ENCODE measurements around the gene ETV2. TPM values are rescaled to one million over a fixed set of nuclear protein-coding genes. Genes with fewer than 3 reads are reported as not detected.
"Not testable (repeated sequence)": the region's sequence is repeated elsewhere in the genome, so short reads cannot be mapped to it uniquely, and the experiment has no call there.

Gene ETV2
- total RNA-seq, 2 donors from 2014 or later = 0.61 to 0.99 TPM

- ATAC-seq (replicated peaks) = no peak
- Mint-ChIP-seq H3K27me3 (no peaks in the 10 kb centered on the region), H3K9me3 (no peaks in the 10 kb centered on the region), H3K27ac (no peak overlapping the region), H3K36me3 (ENCODE audit: low read depth) (peaks cover 79% of the 10 kb centered on the region), H3K4me3 (no peak overlapping the region), H3K4me1 (peaks cover 5% of the 10 kb centered on the region)
These were observed 20.4 kb downstream of the ETV2 start for GRCh38 chr19:35661995-35662340.

GRCh38 chr19:35663981-35664380 is 22.4 kb downstream of the ETV2 start:
- peaks cover 67% of the 10 kb centered on the region for H3K36me3 Mint-ChIP-seq (ENCODE audit: low read depth)
- H3K27me3 Mint-ChIP-seq = peaks cover 1% of the 10 kb centered on the region
- H3K27ac Mint-ChIP-seq = no peak overlapping the region
- H3K9me3 Mint-ChIP-seq = no peaks in the 10 kb centered on the region
- no peaks in the 10 kb centered on the region for H3K4me1 Mint-ChIP-seq
- no peak for ATAC-seq (replicated peaks)
- no peak overlapping the region for H3K4me3 Mint-ChIP-seq

DNA sequence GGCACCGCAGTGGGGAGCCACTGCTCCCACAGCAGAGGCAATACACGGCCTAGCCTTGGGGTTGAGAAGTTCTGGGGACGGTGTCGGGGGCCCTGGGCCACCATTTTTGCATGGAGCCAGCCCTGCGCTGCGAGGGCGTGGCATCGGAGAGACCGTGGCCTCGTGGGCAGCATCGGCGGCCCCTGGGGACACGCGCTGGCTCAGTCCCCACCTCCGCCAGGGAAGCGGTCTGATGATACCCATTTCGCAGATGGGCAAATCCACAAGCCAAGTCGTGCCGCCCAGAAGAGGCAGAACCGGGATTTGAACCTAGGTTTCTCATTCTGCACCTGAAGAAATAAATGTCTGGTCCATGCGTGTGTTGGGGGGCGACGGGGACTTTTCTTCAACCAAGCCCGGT is 23.6 kb downstream of the ETV2 start:
- Mint-ChIP-seq H3K9me3 (no peaks in the 10 kb centered on the region), H3K4me1 (peaks cover 4% of the 10 kb centered on the region), H3K4me3 (no peak overlapping the region), H3K27ac (no peak overlapping the region), H3K36me3 (ENCODE audit: low read depth) (peaks cover 56% of the 10 kb centered on the region), H3K27me3 (peaks cover 11% of the 10 kb centered on the region)
- no peak for ATAC-seq (replicated peaks)

GRCh38 chr19:35665604-35666003 is 24.1 kb downstream of the ETV2 start:
- no peak for ATAC-seq (replicated peaks)
- Mint-ChIP-seq H3K4me1 (peaks cover 4% of the 10 kb centered on the region), H3K27ac (no peak overlapping the region), H3K27me3 (peaks cover 11% of the 10 kb centered on the region), H3K36me3 (ENCODE audit: low read depth) (peaks cover 51% of the 10 kb centered on the region), H3K9me3 (no peaks in the 10 kb centered on the region), H3K4me3 (no peak overlapping the region)

- no peak for ATAC-seq (replicated peaks)
- Mint-ChIP-seq H3K36me3 (ENCODE audit: low read depth) (peaks cover 44% of the 10 kb centered on the region), H3K27ac (no peak within 1 kb of the TSS), H3K4me1 (peaks cover 4% of the 10 kb centered on the region), H3K27me3 (peaks cover 11% of the 10 kb centered on the region), H3K9me3 (no peaks in the 10 kb centered on the region), H3K4me3 (no peak within 1 kb of the TSS)
These were observed 24.8 kb downstream of the ETV2 start, which contains the start of gene UPK1A for GRCh38 chr19:35666251-35666913. Gene UPK1A, plus strand, starts transcription at chr19:35666517. Its CDS starts 296 bp downstream, at chr19:35666813.

- peaks cover 30% of the 10 kb centered on the region for H3K36me3 Mint-ChIP-seq (ENCODE audit: low read depth)
- no peaks in the 10 kb centered on the region for H3K9me3 Mint-ChIP-seq
- H3K27me3 Mint-ChIP-seq = peaks cover 19% of the 10 kb centered on the region
- peak overlapping the region; percentile 44 for H3K4me3 Mint-ChIP-seq
- no peak for ATAC-seq (replicated peaks)
- H3K27ac Mint-ChIP-seq = peak overlapping the region; percentile 60
- peaks cover 15% of the 10 kb centered on the region for H3K4me1 Mint-ChIP-seq
These were observed 28.0 kb downstream of the ETV2 start for GRCh38 chr19:35669566-35669965.

GRCh38 chr19:35669974-35670373 is 28.4 kb downstream of the ETV2 start:
- no peaks in the 10 kb centered on the region for H3K9me3 Mint-ChIP-seq
- H3K4me1 Mint-ChIP-seq = peaks cover 15% of the 10 kb centered on the region
- peaks cover 26% of the 10 kb centered on the region for H3K36me3 Mint-ChIP-seq (ENCODE audit: low read depth)
- peaks cover 19% of the 10 kb centered on the region for H3K27me3 Mint-ChIP-seq
- no peak for ATAC-seq (replicated peaks)
- H3K4me3 Mint-ChIP-seq = peak overlapping the region; percentile 44
- peak overlapping the region; percentile 60 for H3K27ac Mint-ChIP-seq

DNA sequence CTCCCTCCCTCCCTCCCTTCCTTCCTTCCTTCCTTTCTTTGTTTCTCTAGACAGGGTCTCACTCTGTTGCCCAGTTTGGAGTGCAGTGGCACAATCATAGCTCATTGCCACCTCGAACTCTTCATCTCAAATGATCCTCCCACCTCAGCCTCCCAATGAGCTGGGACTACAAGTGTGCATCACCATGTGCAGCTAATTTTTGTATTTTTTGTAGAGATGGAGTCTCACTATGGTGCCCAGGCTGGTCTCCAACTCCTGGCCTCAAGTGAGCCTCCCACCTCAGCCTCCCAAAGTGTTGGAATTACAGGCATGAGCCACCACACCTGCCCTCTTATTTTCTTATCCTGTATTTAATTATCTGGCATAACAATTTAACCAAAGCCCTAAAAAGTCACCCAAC is 29.1 kb downstream of the ETV2 start:
- no peak for ATAC-seq (replicated peaks)
- peaks cover 24% of the 10 kb centered on the region for H3K36me3 Mint-ChIP-seq (ENCODE audit: low read depth)
- H3K9me3 Mint-ChIP-seq = no peaks in the 10 kb centered on the region
- H3K27me3 Mint-ChIP-seq = peaks cover 19% of the 10 kb centered on the region
- H3K4me1 Mint-ChIP-seq = peaks cover 15% of the 10 kb centered on the region
- H3K4me3 Mint-ChIP-seq = peak overlapping the region; percentile 15
- no peak overlapping the region for H3K27ac Mint-ChIP-seq

DNA sequence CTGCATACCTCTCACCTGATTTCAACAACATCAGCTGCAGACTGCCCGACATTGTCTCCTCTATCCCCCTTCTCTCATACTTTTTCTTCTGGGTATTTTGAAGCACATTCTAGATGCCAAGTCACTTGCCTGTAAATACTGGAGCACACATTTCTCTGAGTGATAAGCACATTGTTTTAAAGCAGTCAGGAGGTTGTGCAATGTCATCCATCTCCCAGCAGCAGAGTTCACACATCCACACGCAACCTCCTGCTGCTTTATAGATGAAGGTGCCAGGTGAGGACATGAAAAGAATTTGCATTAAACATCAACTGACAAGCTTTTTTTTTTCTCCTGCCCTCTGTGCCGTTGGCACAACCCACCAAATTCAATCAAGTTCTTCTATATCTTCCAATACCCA is 30.3 kb downstream of the ETV2 start:
- peaks cover 15% of the 10 kb centered on the region for H3K4me1 Mint-ChIP-seq
- H3K9me3 Mint-ChIP-seq = no peaks in the 10 kb centered on the region
- peaks cover 24% of the 10 kb centered on the region for H3K27me3 Mint-ChIP-seq
- H3K4me3 Mint-ChIP-seq = peak overlapping the region; percentile 89
- peaks cover 24% of the 10 kb centered on the region for H3K36me3 Mint-ChIP-seq (ENCODE audit: low read depth)
- ATAC-seq (replicated peaks) = no peak
- no peak overlapping the region for H3K27ac Mint-ChIP-seq

DNA sequence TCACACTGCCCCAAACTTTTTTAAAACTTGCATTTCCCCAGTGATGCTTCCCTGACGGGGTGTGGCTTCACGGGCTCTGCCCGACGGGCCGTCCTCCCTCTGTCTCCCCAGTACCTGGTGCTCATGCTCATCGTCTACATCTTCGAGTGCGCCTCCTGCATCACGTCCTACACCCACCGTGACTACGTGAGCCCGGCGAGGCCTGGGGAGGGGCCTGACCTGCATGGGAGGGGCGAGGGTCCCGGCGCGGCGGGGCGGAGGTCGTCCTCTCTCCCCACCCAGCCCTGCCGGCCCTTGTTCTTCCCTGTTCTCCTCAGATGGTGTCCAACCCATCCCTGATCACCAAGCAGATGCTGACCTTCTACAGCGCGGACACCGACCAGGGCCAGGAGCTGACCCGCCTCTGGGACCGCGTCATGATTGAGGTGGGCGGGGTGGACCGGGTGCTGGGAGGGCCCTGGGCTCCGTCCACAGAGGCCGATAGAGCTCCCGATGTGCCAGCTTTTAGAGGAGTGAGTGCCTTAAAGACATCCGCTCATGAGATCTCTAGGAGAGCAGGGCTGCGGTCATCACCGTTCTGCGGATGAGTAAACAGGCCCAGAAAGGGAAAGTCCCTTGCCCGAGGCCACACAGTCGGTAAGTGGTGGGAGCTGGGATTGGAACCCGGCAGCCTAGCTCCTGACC is 31.7 kb downstream of the ETV2 start:
- peak overlapping the region; percentile 90 for H3K27ac Mint-ChIP-seq
- ATAC-seq (replicated peaks) = peak; percentile 89

DNA sequence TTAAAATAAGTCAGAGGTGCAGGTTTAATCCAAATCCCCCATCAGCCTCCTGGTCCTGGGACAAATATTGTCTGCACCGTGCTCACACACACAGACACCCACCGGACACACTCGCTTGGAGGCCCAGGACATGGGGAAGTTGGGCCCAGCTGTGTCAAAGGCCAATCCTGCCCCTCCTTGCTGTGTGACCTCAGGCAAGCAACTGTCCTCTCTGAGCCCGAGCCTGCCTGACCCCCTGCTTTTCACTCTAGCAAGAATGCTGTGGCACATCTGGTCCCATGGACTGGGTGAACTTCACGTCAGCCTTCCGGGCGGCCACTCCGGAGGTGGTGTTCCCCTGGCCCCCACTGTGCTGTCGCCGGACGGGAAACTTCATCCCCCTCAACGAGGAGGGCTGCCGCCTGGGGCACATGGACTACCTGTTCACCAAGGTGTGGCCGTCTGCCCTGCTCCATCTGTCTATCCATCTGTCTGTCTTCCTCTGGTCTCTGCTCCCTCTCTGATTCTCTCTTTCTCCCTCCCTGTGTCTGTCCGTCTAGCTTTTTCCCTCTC is 34.1 kb downstream of the ETV2 start:
- Mint-ChIP-seq H3K9me3 (no peaks in the 10 kb centered on the region), H3K4me3 (no peak overlapping the region), H3K27ac (peak overlapping the region; percentile 48), H3K27me3 (peaks cover 12% of the 10 kb centered on the region), H3K36me3 (ENCODE audit: low read depth) (peaks cover 16% of the 10 kb centered on the region), H3K4me1 (peaks cover 11% of the 10 kb centered on the region)
- ATAC-seq (replicated peaks) = no peak

More for the DNA sequence above, 31.7 kb downstream of the ETV2 start:
- Mint-ChIP-seq H3K36me3 (ENCODE audit: low read depth) (peaks cover 23% of the 10 kb centered on the region), H3K27me3 (peaks cover 24% of the 10 kb centered on the region), H3K4me1 (peaks cover 15% of the 10 kb centered on the region), H3K4me3 (peak overlapping the region; percentile 89), H3K9me3 (no peaks in the 10 kb centered on the region)

- H3K27ac Mint-ChIP-seq = no peak overlapping the region
- no peaks in the 10 kb centered on the region for H3K27me3 Mint-ChIP-seq
- no peak overlapping the region for H3K4me3 Mint-ChIP-seq
- H3K9me3 Mint-ChIP-seq = no peaks in the 10 kb centered on the region
- H3K4me1 Mint-ChIP-seq = peaks cover 4% of the 10 kb centered on the region
- no peaks in the 10 kb centered on the region for H3K36me3 Mint-ChIP-seq (ENCODE audit: low read depth)
- ATAC-seq (replicated peaks) = no peak
These were observed 48.3 kb downstream of the ETV2 start for GRCh38 chr19:35689836-35690235.

DNA sequence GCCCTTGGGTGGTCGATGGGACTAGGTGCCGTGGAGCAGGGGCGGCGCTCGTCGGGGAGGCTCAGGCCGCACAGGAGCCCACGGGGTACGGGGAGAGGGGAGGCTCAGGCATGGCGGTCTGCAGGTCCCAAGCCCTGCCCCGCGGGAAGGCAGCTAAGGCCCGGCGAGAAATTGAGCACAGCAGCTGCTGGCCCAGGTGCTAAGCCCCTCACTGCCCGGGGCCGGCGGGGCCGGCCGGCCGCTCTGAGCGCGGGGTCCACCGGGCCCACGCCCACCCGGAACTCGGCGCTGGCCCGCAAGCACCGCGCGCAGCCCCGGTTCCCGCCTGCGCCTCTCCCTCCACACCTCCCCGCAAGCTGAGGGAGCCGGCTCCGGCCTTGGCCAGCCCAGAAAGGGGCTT is 49.6 kb downstream of the ETV2 start:
- not testable (repeated sequence) for ATAC-seq (replicated peaks); H3K27ac Mint-ChIP-seq; H3K4me1 Mint-ChIP-seq; H3K36me3 Mint-ChIP-seq (ENCODE audit: low read depth); H3K27me3 Mint-ChIP-seq; H3K9me3 Mint-ChIP-seq; H3K4me3 Mint-ChIP-seq

- Mint-ChIP-seq H3K4me1 (peaks cover 4% of the 10 kb centered on the region), H3K9me3 (no peaks in the 10 kb centered on the region), H3K27me3 (no peaks in the 10 kb centered on the region), H3K4me3 (no peak overlapping the region), H3K27ac (no peak overlapping the region), H3K36me3 (ENCODE audit: low read depth) (no peaks in the 10 kb centered on the region)
- no peak for ATAC-seq (replicated peaks)
These were observed 50.5 kb downstream of the ETV2 start for GRCh38 chr19:35692010-35692409.

GRCh38 chr19:35693422-35693821 is 51.9 kb downstream of the ETV2 start:
- Mint-ChIP-seq H3K36me3 (ENCODE audit: low read depth) (no peaks in the 10 kb centered on the region), H3K27ac (no peak overlapping the region), H3K4me3 (no peak overlapping the region), H3K9me3 (no peaks in the 10 kb centered on the region), H3K4me1 (peaks cover 4% of the 10 kb centered on the region), H3K27me3 (no peaks in the 10 kb centered on the region)
- peak; percentile 5 for ATAC-seq (replicated peaks)
